GM19372 (cell line): ENCODE measurements around the gene SCFD2.
"Not testable (repeated sequence)": the region's sequence is repeated elsewhere in the genome, so short reads cannot be mapped to it uniquely, and the experiment has no call there.

Experiments used
- ATAC-seq: cut with Tn5 transposase; IDR thresholded peaks from one replicate; pipeline ENCODE4 v1.9.1; 2021; ENCODE audit warnings: mild to moderate bottlenecking, low read depth, moderate library complexity; ENCODE audit not compliant: unreplicated experiment

Gene SCFD2

DNA sequence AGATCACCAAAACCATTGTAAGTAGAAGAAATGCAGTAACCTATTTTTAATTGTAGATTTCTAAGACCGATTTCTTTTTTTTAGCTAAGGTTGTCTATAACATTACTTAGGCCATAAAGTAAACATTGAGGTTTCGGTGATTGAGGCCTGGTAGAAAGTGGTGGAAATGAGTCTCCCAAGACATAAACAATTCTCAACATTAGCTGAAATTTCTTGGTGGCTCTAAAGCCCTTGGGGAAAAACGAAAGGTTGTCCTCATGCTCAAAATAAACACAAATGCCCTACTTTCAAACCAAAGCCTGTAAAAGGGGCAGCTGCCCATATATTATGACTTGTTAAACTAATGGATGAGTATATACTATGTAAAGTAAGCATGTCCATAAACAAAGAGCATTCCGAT lies 98.8 kb downstream of the SCFD2 start:
- no peak for ATAC-seq

DNA sequence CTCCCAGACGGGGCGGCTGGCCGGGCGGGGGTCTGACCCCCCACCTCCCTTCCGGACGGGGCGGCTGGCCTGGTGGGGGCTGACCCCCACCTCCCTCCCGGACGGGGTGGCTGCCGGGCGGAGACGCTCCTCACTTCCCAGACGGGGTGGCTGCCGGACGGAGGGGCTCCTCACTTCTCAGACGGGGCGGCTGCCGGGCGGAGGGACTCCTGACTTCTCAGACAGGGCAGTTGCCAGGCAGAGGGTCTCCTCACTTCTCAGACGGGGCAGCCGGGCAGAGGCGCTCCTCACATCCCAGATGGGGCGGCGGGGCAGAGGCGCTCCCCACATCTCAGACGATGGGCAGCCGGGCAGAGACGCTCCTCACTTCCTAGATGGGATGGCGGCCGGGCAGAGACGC lies 109.9 kb downstream of the SCFD2 start:
- ATAC-seq = not testable (repeated sequence)

DNA sequence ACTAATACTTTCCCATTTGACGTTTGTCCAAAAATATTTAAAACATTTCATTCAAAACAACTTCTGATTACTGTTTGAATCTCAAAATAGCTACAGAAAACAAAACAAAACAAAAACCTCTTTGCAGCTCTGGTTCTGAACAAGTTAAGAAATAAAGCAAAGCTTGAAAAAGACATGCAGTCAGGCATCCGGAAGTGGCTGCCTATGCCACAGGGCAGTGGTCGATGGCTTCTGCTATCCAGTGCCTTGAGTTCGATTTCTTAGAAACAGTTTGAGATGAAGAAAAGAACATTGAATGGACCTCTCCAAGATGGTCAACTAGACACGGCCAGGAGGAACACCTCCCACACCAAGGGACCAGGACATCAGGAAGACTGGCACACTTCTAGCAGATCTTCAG lies 125.3 kb downstream of the SCFD2 start:
- ATAC-seq = no peak

DNA sequence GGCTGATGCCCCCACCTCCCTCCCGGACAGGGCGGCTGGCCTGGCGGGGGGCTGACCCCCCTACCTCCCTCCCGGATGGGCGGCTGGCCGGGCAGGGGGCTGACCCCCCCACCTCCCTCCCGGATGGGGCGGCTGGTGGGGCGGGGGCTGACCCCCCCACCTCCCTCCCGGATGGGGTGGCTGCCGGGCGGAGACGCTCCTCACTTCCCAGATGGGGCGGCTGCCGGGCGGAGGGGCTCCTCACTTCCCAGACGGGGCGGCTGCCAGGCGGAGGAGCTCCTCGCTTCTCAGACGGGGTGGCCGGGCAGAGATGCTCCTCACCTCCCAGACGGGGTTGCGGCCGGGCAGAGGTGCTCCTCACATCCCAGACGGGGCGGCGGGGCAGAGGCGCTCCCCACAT lies 127.5 kb downstream of the SCFD2 start:
- ATAC-seq = not testable (repeated sequence)

DNA sequence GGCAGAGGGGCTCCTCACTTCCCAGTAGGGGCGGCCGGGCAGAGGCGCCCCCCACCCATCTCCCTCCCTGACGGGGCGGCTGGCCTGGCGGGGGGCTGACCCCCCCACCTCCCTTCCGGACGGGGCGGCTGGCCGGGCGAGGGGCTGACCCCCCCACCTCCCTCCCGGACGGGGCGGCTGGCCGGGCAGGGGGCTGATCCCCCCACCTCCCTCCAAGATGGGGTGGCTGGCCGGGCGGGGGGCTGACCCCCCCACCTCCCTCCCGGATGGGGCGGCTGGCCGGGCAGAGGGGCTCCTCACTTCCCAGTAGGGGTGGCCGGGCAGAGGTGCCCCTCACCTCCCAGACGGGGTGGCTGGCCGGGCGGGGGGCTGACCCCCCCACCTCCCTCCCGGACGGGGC lies 128.1 kb downstream of the SCFD2 start:
- ATAC-seq = not testable (repeated sequence)

DNA sequence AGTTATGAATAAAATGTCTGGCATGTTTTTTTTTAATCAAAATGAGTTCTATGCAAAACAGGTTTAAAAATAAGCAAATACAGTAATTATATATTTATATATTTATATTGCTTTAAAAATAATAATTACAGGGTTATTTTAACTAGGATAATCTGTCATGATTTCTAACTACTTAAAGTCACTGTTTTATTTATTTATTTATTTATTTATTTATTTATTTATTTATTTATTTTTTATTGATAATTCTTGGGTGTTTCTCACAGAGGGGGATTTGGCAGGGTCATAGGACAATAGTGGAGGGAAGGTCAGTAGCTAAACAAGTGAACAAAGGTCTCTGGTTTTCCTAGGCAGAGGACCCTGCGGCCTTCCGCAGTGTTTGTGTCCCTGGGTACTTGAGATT lies 129.2 kb downstream of the SCFD2 start:
- ATAC-seq = not testable (repeated sequence)

DNA sequence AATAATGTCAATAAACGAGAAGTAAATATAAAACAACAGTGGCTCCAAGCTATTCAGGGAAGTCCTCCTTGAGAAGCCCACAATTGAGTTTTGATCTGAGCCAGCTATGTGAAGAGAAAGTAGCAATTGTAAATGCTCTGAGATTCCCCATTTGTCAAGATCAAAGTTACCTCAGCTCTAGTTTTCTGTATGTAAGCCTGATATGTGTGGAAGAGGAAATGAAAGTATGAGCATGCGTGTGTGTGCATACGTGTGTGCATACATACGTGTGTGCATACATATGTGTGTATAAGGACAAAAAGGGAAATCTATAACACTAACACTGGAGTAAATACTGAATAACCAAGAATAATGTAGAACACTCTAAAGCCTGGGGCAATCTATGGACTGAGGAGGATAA lies 130.3 kb downstream of the SCFD2 start:
- no peak for ATAC-seq

DNA sequence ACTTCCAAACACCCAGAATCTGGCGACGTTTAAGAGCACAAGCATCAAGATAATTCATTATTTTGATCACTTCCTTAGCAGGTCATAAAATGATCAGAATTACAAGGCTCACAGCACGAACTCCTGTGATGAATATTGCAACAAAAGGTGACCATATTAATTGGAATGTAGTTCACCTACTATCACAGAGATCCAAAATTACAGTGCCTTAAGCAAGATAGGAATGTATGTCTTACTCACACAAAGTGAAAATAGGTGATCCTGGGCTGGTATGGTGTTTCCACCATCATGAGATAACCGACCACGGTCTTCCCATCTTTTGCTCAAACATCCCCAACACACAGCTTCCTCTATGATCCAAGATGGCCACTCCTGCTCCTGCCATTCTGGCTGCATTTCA lies 131.2 kb downstream of the SCFD2 start:
- no peak for ATAC-seq

DNA sequence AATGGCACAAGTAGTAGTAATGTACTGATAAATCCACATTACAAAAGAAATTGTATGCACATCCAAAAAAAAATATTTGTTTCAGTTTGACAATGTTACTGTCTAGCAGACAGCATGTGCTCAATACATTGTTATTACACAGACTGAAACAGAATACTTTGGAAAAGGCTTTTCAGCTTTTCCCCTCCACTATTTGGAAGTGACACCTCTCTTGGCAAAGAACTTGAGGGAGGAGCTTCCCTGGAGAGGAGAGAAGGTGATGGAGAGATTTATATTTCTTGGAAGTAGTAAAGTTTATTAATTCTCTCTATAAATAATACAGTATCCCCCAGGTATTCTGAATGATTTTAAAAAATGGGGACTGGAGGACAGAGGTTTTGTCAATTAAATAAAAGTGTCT lies 131.8 kb downstream of the SCFD2 start:
- ATAC-seq = no peak

DNA sequence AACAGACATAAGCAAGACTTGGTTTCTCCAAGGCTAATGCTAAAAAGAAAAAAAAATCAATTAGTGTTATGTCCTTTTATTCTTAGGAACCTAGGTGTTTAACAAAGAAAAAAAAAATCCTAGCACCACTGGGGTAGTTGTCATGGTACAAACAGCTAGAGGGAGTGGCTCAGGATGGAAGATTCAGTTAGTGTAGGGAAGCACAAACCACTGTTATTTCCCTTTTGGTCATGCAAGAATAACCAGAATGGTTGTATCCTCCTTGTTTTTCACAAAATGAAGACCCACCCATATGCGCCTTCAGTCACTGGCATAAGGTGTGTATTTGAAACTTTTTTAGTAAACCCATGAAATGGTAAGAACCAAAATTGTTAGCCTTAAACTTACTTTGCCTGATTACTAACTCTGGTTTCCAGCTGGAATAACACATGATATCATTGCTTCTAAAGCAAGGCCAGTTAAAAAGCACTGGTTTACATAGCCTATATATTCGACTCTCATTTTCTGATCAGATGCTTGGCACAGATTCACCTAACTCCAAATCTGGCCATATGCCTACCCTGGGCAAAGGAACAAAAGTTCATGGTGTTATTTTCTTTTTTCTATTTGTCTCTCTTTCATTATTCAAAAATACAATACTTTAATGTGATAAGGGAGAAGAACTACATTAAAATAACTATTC lies 132.6 kb downstream of the SCFD2 start:
- no peak for ATAC-seq

DNA sequence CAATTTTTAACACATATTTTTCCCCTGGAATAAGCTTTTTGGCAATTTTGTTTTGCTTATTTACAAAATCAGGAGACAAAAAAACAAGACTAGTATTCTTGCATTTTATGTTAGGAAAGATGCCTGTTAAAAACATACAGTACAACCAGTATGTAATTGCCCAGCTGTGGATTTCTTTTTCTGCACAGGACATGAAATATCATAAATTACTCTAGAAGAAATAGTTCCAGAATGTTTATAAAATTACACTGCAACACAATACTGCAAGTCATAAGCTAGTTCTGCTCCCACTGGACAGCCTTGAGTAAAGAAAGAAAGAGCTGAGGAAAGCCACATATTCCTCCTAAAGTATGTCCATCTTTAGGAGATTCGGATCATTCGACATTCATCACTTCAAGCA lies 133.5 kb downstream of the SCFD2 start:
- no peak for ATAC-seq

DNA sequence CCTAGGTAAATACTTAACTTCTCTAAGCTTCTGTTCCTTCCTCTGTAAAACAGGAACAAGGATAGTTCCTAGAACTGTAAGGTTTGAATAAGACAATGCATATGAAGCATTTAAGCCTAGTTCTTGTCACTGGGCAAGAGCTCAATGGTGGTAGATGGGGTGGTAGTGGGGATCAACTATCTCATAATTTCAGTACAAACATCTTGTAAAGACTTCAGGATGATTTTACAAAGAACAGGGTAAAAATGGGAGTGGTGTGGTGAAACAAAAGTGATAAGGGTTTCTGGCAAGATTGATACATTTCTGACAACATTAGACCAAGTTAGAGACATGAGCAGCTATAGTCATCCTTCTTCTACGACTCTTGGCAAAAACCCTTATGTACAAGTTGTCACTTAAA lies 137.8 kb downstream of the SCFD2 start:
- ATAC-seq = no peak

DNA sequence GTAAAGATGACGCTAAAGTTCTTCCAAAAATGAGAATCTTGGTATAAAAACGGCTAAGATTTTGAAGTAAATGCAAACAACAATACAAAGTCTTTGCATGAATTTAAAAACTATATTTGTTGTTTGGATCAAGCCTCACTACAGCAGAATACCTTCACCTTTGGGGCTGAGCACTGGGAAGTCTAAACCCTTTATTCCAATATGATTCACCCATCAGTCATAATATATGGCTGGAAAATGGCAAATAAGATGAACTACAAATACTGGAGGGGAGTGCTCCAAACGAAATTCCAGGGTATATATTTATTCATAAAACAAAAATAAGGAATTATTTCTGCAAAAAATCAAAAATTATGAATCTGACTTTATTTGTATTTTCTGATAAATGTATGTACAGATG lies 138.4 kb downstream of the SCFD2 start:
- no peak for ATAC-seq

DNA sequence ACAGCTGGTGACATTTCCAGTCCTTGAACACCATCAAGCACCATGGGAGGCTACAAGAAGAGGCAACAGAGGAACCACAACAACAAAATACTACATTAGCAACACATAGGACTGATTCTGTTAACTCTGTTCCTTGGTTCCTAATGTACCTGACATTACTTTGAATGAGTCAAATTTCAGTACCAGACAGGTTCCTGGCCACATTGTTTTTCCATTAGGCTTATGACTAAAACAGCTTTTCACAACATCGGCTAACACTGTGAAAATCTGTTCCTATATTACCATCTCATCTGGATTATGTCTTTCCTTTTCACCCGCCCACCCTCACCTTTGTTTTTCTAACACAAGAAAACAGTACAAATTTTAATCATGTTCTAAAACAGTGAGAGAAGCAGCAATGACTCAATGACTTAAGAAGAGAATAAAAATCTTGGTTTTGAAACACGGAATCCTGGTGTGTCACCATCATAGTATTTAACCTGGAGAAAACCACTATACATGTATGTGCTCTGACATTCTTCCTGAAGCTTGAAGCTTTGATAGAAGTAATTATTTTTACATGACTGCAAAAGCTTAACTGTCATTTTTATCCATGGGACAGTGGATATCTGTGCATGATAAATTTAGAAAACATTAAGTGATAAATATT lies 143.9 kb downstream of the SCFD2 start:
- no peak for ATAC-seq

DNA sequence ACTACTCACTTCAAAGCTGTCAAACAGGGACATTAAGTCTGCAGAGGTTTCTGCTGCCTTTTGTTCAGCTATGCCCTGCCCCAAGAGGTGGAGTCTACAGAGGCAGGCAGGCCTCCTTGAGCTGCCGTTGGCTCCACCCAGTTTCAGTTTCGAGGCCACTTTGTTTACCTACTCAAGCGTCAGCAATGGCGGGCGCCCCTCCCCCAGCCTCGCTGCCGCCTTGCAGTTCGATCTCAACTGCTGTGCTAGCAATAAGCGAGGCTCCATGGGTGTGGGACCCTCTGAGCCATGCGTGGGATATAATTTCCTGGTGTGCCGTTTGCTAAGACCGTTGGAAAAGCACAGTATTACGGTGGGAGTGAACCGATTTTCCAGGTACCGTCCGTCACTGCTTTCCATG lies 146.7 kb downstream of the SCFD2 start:
- not testable (repeated sequence) for ATAC-seq

DNA sequence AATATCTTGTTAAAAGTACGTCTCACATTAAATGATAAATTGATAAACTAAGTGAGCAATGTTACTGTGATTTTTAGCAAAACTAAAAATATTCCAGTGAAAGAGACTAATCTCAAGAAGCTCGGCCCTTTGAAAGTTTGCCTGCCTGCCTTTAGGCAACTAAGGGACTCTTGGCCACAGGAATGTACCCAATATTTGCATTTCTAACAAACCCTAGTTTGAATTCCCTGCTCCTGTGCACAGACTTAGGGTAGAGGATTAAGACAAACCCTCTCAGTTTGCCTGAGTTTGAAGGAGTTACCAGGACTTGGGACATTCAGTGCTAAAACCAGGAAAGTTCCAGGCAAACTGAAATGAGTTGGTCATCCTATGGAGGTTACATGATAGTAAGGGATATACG lies 157.1 kb downstream of the SCFD2 start:
- ATAC-seq = no peak

DNA sequence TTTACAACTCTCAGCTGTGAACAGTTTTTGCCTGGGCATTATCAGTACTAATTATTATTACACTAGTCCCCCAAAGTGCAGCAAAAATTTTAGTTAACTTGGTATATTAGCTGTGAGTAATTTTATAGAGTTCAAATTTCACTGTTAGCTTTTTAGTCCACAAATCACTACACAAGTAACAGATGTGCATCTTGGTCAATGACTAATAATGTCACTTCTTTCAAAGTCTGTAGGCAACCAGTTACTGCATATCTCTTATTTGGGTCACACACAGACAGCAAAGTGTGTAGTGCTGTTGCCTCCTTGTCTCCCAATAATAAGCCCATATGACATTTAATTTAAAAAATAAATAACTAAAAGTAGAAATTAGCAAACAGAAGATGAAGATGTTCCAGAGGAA lies 159.9 kb downstream of the SCFD2 start:
- no peak for ATAC-seq

DNA sequence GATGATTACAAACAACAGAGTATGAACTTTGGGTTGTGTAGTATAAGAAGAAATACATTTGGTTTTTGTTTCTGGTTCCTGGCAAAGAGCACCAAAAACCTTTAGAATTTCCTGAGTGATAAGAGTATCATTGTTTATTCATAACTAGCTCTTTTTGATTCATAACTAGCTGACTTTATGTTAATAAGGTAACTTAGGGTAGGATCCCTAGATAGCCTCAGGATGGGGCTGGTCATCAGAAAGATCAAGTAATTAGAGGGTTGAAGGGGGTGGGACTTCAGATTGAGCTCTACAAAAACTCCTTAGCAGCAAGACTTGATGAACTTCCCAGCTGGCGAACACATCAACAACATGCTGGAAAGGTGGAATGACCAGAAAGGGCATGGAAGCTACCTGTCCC lies 166.5 kb downstream of the SCFD2 start:
- ATAC-seq = no peak

DNA sequence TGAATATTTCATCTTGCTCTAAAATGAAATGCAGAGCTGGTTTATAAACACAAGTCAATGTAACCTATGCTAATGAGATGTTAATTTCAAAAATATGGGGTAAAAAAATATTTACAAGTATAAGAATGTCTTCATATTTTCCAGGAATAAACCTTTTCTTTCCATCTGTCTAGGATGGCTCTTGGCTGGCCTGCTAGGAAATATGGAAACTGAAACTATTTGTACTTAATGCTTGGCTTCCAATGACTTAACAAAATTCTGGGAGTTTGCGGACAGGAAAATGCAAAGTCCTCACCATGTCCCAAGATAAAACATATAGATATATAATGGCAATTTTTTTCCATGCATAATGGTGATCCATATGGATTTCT lies 168.1 kb downstream of the SCFD2 start:
- ATAC-seq = no peak

DNA sequence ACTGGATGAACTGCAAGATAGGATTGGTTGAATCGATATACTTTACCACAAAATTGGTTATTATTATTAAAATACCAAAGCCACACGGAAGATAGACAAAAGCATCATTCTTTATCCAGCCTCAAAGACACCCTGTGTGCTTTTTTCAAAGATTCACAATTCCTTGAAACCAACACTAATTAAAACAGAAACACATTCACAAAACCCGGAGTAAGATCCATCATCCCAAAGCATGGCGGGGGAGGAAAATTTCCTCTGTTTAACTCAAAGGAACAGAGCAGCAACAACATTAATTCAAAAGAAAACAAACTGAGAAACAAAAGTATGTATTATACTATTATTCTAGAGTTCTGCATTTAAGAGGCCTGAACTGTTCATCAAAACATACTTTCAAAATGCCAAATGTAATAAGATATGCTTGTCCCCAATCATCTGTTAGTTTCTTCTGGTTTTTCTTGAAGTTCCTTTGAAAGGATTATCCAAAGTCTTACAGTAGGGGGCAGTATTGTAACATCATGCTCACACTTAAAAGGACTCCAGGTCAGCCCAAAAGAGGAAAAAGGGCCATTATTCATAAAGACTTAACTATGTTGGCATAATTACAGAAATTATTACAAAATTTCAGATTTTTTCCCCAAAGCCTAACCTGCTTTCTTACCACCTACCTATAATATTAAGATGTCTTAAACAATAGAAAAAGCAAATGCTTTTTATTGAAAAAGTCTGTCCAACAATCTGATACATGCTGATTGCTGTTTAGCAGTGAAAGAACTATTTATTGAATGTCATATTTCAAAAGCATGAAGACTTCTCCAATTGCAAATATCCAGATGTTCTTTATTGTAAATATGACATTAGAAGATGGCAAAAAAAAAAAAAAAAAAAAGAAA lies 168.7 kb downstream of the SCFD2 start:
- peak; percentile 58 for ATAC-seq

DNA sequence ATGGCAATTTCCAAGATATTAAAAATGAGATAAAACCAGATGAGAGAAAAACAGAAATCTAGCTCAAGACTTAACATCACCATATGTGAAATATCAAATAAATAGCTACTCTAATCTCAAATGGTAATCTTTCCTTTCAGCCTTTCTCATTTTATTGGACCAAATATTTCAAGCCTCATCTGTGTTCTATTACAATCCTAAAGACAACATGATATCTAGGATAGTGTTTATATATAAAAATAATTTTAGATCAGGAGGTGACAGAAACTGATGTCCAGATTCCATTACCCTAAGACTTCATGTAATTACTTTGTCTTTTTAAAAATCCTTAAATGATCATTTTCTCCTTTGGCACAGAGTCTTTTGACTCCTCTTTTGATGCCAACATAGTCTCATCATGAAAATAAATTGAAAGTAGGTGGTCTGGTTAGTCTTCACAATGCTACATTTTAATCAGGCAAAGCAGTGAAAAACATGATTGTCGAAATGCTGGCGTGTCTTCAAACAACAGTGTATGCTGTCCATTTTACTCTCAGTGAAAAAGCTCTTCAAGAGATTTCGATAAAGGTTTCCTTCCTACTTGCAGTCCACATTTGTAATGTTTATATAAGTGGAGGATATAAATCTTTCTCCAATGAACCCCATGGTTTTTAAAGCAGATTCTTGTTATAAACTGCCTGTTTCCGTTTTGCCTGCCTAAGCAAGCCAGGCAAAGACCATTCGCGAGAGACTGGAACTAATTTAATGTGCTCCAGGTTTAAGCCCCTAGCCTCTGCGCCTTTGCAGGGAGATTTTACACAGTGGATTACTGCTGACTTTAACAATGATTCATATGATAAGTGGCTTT lies 169.8 kb downstream of the SCFD2 start:
- no peak for ATAC-seq
